HG03439 (cell line): ENCODE data around the gene GNPNAT1.
A peak's percentile ranks its signal among the peaks of the same experiment; 100 is the strongest.
"Not testable (repeated sequence)": the region's sequence is repeated elsewhere in the genome, so short reads cannot be mapped to it uniquely, and the experiment has no call there.

Source experiments
- ATAC-seq: cut with Tn5 transposase; IDR thresholded peaks from one replicate; pipeline ENCODE4 v1.9.1; 2021; ENCODE audit warnings: mild to moderate bottlenecking, moderate library complexity; ENCODE audit not compliant: unreplicated experiment

GNPNAT1 gene

GRCh38 chr14:52729925-52730708 is 61.3 kb downstream of the GNPNAT1 start, which contains the start of gene STYX:
Gene STYX (plus strand): TSS chr14:52730166. CDS start chr14:52730475, 309 bp downstream.
- peak; percentile 94 for ATAC-seq

DNA sequence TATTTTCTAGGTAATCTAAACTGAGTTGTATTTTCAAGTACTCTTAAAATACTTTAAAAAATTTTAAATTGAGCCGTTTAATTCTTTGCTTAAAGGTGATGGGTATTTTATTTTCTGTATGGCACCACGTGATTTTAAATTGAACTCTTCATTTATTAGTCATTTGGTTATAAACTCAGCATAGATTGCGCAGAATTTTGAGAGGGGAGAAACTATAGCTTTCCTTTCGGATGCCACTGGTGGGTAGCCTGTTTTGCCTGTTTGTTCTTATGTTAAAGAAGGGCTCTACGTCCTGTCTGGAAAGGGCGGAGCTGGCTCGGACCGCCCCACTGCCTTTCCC is 61.9 kb downstream of the GNPNAT1 start:
- ATAC-seq = no peak

DNA sequence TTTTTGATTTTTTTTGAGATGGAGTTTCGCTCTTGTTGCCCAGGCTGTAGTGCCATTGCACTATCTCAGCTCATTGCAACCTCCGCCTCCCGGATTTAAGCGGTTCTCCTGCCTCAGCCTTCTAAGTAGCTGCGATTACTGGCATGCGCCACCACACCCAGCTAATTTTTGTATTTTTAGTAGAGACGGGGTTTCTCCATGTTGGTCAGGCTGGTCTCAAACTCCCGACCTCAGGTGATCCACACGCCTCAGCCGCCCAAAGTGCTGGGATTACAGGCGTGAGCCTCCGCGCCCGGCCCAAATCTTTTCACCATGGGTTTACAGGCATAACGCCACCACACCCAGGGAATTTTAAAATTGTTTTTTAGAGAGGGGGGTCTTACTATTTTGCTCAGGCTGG is 62.4 kb downstream of the GNPNAT1 start:
- not testable (repeated sequence) for ATAC-seq

DNA sequence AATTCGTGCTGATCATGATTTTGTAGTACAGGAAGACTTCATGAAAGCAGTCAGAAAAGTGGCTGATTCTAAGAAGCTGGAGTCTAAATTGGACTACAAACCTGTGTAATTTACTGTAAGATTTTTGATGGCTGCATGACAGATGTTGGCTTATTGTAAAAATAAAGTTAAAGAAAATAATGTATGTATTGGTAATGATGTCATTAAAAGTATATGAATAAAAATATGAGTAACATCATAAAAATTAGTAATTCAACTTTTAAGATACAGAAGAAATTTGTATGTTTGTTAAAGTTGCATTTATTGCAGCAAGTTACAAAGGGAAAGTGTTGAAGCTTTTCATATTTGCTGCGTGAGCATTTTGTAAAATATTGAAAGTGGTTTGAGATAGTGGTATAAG is 63.9 kb downstream of the GNPNAT1 start:
- not testable (repeated sequence) for ATAC-seq
